Stimulated activated CD4-positive, alpha-beta T cell treated with anti-CD3 and anti-CD28 coated beads, Interleukin-1b, Interleukin-23, amount 100 ng/mL, for 24 hours (primary cell): ENCODE measurements around the gene MAP7D1.

Experiments
- DNase-seq, 4 experiments: peaks; one replicate each; pipeline ENCODE4 v3.0.0-alpha.2; 2020; ENCODE audit warnings: low read depth in 4 of 4, low spot score in 1 of 4

MAP7D1 gene

DNA sequence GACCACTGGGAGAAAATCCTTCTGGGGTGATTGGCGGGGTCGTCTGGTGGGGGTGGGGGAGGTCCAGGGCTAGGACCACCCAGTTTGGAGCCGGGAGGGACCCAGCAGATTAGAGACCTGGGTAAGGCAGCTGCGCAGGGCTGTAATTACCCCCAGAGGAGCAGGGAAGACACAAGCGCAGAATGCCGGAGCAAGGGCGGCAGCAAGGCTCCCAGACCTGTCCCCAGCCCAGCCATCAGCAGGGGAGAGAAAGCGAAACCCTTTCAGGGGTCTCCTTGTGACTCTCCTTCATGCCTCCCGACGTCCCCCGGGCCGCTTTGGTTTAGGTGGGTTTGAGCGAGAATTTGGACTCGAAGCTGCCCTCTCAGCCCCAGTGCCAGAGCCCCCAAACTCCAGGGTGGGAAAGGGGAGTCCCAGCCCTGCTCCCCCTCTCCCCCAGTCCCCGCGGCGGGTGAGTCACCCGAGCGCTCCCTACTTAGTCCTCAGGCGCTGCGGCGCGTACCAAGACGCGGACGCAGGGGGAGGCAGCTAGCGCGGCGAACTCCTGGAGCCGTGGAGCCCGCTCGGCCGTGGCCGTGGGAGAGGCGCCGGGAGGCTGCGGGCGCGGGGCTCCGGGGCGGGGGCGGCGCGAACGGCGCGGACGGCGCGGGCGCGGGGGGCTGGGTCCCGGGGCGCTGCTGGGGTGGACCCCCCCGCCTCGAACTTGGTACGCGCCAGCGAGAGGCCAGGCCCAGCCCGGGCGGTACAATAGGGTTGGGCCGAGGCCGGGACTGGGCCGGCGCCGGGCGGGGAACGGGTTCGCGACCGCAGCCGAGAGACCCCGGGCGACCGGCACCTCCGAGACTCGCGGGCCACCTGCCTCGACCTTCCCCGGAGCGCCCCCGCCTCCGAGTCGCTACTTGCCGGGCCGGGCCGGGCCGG, at the start of gene MAP7D1:
Gene MAP7D1 (plus strand): TSS at position 753 of the 921 bp plus-strand sequence. CDS start 258 bp downstream, outside the sequence.
- DNase-seq: peak; percentile 56 to 80 (median 74)

DNA sequence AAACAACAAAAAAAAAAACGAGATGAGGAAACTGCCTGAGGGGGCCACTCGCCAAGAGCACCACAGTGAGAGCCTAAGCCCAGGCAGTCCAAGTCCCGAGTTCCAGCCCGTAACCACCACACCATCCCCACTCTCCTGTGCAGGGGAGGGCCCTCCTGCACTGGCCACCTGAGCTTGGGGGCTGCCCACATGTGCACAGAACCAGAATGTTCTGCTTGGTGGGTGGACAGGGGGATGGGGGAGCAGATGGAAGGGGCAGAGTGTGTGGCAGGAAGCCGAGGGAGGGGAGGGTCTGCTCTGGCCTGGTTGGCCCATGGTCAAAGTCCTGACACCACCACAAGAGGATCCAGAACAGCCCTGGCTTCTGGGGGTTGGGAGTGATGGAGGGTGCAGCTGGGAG, 49.7 kb upstream of the MAP7D1 start:
- no peak for DNase-seq

- no peak for DNase-seq
Observed at GRCh38 chr1:36107394-36107793, 48.6 kb upstream of the MAP7D1 start.

GRCh38 chr1:36108314-36108713, 47.6 kb upstream of the MAP7D1 start:
- DNase-seq: no peak

GRCh38 chr1:36109041-36109679, 46.8 kb upstream of the MAP7D1 start:
- no peak for DNase-seq

DNA sequence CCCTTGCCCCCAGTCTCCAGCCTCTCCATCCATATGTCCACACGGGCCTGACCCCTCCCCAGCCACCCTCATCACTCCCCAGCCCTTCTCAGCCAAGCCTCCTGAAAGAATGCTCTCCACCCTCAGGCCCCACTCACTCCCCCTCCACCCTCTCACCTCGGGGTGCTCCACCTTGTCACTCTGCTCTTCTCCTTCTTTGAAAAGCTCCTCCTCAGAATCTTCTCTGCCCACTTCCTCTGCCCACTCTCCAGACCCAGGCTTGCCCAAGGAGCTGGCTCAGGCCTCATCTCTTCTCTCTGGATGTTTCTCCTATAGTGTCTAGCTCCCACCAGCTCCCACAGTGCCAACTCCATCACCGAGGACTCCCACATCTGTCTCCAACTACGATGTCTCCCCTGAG, 44.8 kb upstream of the MAP7D1 start:
- DNase-seq: no peak

- no peak for DNase-seq
Observed at GRCh38 chr1:36112823-36113222, 43.1 kb upstream of the MAP7D1 start.

DNA sequence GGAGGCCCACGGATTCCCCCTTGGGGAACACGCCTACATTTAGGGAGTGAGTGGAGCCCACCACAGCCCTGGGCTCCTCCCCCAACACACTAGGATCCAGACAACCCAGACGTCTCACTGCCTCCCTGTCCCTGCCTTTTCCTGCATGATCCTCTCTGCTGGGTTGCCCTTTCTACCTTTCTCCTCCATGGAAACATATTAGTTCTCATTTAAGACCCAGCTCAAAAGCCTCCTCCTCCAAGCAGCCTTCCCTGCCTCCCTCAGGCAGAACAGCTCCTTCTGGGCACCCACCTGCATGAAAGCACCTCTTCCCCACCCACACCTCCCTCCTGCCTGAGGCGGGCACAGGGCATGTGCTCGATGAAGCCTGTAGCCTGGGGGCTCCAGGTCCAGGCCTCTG, 41.6 kb upstream of the MAP7D1 start:
- DNase-seq: no peak

DNA sequence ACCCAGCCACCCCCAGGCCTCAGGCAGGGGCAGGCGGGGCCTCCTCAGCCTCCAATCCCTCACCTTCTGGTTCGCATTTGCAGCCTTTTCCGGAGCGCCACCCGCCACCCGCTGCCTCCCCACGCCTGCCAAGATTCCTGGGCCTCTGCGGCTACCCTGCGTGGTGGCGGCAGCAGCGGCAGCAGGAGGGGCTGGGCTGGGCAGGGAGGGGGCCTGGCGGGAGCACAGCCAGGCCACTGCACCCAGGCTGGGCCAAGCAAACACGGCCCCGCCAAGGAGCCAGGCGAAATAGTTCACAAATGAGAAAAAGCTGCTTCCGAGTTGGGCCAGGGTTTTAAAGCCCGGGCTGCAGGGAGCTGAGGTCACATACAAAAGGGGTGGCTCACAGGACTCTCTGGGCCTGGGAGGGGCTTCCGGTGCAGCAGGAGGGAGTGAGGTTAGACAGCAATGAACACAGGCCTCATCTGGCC, 40.7 kb upstream of the MAP7D1 start:
- no peak for DNase-seq

GRCh38 chr1:36115931-36116330, 40.0 kb upstream of the MAP7D1 start:
- DNase-seq: no peak

DNA sequence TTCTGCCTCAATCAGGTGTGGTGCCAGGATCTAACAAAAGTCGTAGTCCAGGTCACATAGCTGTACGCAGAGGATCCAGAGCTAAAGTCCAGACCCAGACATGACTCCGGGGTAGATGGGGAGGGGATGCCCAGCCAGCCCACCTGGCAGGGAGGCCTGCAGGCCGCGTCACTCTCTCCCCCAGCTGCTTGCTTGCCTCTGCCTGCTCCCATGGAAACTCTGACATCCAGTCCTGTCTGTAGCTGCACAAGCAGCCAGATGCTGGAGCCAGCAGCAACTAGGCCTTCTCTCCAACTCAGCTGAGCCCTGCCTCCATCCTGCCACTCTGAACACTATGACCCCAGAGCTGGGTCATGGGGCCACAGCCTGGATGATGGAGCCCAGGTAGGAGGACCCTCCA, 39.1 kb upstream of the MAP7D1 start:
- DNase-seq: no peak

GRCh38 chr1:36118447-36119204, 37.3 kb upstream of the MAP7D1 start:
- DNase-seq: no peak

DNA sequence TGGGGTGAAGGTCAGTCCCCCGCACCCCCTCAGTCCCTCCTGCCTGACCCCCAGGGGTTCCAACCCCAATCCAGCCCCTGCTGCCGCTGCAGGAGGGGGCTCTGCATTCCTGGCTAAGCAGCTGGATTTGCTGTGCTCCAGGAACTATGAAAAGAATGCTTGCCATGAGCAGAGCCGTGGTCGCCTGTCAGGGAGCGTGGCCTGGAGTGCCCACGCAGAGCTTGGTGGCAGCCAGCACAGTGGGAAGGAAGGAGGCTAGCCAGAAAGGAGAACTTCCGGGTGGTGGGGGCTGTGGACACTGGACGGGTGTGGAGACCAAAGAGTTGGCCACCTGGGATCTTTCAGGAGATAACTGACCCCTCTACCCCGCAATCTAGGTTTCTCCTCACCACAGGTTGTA, 36.5 kb upstream of the MAP7D1 start:
- DNase-seq: no peak

GRCh38 chr1:36122062-36123030, 33.6 kb upstream of the MAP7D1 start:
- no peak for DNase-seq

DNA sequence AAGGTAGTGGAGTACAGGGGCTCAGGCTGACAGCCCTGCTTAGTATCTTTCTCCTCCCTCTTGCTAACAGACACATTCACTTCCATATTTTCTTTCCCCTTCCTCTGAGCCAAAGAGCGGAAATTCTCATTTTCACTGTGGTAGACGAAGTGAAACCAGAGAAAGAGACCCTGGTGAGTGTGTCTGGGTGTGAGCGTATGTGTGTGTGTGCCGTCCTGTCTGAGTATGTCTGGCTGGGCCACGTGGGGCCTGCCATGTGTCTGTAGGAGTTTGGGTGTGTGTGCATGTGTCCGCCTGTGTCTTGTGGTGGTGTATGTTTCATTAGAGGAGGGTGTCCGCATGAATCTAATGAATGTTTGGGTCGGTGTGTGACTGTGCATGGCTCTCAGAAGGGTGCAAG, 32.6 kb upstream of the MAP7D1 start:
- no peak for DNase-seq

DNA sequence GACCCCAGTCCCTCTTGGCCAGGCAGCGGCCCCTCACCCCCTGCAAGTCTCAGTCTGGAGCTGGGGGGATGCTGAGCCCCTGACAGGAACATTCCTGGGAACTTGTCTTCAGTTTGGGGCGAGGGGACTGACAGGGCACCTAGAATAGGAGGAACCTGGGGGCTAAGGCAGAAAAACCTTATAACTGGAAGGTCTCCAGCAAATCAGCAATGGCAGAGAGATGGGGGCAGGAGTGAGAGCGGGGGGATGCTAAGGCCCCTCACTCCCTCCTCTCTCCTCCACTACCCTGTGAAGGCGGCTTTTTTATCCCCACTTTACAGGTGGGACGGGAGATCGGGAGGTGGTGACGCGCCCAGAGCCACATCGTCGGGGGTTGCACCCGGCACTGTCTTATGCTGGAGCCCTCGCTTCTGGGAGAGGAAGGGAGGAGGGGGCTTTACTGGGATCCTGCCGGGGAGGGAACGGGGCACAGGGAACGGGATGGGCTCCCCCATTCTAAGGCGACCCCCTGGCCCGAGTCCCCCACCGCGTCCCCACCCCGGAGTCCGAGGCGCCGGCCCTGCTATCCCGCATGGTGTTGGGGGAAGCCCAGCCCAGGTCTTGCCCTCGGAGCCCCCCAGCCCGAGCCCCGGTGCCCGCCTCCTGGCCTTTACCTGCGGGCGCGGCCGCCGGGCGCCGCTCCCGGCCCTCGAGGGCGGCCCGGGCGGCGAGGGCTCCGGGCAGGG, 31.4 kb upstream of the MAP7D1 start:
- DNase-seq: no peak

DNA sequence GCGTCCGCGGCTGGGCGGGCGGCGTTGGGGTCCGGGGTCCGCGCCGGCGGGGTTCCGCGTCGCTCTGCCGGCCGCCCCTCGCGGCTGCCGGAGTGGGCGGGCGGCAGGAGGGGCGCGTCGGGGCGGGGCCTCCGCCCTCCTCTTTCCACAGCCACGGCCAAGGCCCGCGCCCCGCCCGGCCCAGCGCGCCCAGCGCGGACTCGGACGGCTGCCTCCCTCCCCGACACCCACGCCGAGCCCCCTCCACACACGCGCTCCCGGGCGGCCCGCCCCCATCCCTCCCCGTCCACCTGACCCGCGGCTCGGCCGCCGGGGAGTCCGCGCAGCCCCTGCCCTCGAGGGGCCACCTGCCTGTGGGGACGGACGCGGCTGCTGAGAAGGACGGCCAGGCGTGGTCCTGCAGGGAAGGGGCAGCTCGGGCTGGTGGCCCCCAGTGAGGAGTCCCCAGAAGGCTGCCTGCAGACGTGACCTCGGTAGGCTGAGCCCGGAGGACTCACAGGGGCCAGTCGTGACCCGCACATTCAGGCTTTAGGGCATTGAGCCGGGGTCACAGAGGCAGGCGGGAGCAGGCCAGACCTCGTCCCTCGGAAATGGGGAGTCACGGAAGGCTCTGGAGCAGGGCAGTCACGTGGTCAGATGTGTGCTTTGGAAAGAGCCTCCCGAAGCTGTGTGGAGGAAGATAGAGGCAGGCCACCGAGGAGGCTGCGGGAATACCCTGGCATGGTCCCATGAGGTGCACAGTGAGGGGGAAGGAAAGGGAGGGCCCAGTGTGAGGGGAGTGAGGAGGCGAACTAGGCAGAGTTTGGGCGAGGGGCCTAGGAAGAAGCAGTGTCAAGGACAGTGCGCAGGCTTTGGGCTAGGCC, 30.6 kb upstream of the MAP7D1 start, which contains the start of gene COL8A2:
Gene COL8A2 (minus strand): TSS at position 94 of the 863 bp plus-strand sequence. CDS start 24,980 bp downstream, outside the sequence.
- DNase-seq: no peak

- DNase-seq: no peak
Observed at GRCh38 chr1:36126005-36126716, 29.8 kb upstream of the MAP7D1 start.
